Endometrial microvascular endothelial cells (primary cell): ENCODE measurements around the gene RDX. TPM values are rescaled to one million over a fixed set of nuclear protein-coding genes. Genes with fewer than 3 reads are reported as not detected.

Experiments
- in situ Hi-C: cut with HindIII; loops from 2 replicates; pipeline ENCODE4 v1.10.0; 2017; ENCODE audit warnings: low sequenced_read_pairs, low pct_unique_long_range_greater_than_20kb; ENCODE audit errors: inconsistent ontology term
- total RNA-seq: library from RNA; depleted of rRNA; stranded (reverse); fragments of >200 nt; gene quantifications from one replicate; pipeline ENCODE4 v1.2.3, GENCODE V29; 2015; ENCODE audit errors: inconsistent ontology term

The RDX gene
- total RNA-seq, 1 donor from 2014 or later = 63.9 TPM

GRCh38 chr11:110185121-110185591, 111.3 kb downstream of the RDX start:
- in situ Hi-C loops = no loop called here

GRCh38 chr11:110184456-110184855, 112.0 kb downstream of the RDX start:
- in situ Hi-C loops = no loop called here

DNA sequence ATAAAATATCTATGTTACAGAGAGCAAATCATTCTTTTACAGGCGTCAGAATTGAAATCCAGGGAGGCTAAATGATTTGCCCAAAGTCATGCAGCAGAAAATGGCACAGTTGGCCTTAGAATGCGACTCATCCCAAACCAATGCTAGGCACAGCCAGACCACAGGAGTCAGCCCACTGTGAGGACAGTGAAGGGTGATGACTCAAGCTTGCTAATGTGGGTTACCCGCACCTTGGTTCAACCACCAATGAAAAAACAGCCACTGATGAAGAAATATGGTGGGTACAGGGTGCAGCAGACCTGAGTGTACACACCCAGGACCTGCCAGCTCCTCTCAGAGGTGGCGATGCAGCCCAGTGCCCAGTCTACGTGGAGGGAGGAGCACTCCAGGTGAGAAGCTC, 113.5 kb downstream of the RDX start:
- in situ Hi-C loops = no loop called here

DNA sequence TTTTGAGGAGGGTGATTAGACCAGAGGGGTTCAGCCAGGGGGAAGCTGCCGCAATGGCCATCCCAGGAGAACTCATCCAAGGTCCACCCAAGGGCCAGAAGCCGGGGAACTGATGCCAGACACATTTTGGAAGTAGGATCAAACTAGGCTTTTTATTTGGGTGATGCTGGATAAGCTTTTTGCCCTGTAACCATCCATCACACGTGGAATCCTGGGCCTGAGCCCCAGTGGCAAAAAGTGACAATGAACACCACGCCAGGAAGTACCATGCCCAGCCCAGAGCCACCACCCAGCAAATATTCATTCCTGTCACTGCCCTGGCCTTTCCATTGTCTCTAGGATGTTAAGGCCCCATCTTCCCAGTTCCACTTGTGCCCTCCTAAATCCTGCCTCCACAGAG, 117.3 kb downstream of the RDX start:
- in situ Hi-C loops = no loop called here

DNA sequence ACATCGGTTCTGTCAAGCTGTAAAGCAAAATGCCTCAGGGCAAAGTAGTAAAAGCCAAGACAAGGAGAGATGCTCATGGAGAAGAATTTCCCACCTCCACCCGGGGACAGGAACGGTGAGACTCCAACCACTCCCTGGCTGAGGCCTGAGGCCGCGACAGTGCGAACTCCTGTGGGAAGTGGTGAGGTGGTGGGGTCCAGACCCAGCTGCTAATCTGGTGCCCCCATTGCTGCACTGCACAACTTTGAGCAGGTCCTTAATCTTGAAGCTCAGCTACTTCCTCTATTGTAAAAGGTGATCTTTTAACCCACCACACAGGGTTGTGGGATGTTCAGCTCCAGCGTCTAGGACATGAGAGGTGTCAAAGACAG, 119.3 kb downstream of the RDX start:
- in situ Hi-C loops = no loop called here

DNA sequence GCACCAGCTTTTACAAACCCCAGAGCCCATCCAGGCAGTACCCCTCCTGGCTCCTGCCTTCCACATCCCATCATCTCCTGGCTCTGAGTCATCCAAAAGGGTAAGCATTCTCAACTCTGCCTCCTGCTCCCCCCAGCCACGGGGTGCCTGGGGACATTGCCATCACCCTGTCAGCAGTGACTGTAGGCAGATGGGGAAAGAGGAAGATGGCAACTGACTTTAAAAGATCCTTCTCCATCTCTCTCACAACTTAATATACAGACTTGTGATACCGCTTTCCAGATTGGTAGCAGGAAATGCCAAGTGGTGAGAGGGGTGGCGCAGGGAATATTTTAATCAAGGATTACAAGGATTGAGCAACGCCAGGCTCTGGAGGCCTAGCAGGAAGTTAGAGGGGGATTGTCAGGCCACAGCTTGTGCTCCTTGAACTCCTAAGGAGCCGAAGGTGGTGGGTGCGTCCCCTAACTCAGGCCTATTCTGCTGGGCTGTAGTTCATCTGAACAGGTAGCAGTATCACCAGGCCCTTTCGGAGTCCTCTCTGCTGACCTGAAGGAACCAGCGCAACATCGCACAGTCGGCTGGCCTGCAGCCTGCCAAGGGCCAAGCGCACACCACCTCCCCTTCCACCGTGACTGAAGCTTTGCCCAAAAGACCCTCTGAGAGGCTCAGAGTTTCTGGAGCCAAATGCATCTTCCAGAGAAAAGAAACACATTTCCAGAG, 119.9 kb downstream of the RDX start:
- in situ Hi-C loops = no loop called here

DNA sequence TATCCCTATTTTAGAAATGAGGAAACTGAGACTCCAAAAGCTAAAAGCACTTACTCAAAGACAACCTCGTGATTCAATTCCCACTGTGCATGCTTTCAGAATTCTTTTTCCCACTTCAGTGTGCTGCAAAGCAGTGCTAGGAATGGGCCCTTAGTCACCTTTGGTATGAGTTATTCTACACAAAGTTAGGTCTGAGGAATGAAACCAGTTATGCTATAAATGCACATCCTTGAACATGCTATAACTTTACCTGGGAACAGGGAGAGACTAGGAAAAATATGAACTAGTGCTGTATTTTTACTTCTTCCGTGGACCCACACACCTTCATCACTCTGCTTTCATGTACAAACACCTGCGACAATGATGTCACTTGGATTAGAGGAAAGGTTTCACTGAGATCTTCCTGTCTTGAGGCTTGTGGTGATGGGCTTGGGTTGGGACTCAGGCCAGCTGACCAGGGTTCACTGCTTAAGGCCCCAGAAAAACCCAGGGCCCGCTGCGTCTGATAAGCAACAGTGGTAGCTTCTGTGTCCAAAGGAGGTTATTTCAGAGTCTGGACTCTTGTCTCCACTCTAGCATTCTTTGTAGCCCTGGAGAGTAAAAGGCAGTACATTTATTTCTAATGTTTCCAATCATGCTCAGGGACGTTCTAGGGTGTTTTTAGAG, 121.6 kb downstream of the RDX start:
- in situ Hi-C loops = no loop called here

DNA sequence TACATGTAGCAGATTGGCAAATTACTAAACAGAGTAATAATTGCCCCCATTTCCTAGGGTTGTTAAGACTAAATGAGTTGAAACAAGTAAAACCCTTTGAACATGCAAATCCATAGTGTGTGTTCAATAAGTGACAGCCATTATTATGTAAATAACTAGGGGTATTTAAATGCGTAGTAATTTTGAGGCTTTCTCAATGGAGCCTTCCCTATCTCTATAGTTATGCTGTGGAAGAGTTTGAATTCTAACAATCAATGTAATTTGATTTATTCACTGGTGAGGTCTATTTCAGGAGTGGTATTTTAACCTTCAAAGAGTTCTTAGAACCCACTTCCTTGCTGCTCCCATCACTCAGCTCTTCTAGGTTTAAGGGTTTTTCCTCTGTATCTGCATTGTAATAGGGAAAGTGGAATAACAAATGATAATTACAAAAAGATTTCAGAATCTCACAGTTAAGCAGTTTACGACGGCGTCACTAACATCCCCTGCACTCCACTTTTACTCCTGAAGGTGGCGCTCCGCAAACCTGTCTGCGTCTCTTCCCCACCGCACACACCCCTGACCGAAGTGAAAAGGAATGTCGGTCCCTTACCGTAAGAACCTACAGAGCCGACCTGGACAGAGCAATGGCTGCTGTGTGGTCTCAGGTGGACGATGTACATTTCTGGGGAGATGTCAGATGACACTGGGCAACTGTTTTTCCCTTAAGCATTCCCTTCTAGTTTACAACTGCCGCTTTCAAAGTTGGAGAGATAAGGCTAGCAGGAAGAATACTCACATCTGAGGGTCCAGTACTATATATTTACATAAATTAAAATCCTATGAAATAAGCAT, 122.4 kb downstream of the RDX start:
- in situ Hi-C loops = no loop called here

- in situ Hi-C loops = no loop called here
Measured at GRCh38 chr11:110172468-110173065, 123.8 kb downstream of the RDX start.

GRCh38 chr11:110169738-110170137, 126.7 kb downstream of the RDX start:
- in situ Hi-C loops = no loop called here

GRCh38 chr11:110168033-110168803, 128.2 kb downstream of the RDX start:
- in situ Hi-C loops = no loop called here

DNA sequence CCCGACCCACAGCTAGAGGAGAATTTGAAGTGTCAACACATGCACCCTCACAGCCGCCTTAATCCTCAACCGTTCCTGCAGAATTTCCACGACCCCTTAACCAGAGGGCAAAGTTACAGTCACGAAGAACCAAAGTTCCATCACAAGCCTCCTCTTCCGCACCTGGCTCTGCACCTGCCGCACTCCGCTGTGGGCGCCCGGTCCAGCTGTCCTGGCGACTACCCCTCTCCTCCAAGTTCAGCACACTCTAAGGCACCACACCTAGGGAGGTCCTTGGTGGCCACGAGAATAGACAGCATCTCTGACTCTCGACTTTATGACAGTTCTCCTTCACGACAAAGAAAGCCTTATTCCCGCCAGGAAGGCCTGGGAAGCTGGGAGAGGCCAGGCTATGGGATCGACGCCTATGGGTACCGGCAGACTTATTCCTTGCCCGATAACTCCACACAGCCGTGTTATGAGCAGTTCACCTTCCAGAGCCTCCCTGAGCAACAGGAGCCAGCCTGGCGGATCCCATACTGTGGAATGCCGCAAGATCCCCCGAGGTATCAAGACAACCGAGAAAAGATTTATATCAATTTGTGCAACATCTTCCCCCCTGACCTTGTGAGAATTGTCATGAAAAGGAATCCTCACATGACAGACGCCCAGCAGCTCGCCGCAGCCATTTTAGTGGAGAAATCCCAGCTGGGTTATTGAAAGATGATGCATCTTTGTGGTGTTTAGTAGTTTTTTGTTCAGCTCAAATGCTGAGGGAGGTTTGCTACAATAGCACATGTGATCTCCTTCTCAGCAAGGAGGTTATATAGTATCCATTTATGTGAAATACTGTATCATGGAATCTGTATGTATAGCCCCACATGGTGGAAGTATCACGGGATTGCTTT, 131.1 kb downstream of the RDX start:
- in situ Hi-C loops = no loop called here

DNA sequence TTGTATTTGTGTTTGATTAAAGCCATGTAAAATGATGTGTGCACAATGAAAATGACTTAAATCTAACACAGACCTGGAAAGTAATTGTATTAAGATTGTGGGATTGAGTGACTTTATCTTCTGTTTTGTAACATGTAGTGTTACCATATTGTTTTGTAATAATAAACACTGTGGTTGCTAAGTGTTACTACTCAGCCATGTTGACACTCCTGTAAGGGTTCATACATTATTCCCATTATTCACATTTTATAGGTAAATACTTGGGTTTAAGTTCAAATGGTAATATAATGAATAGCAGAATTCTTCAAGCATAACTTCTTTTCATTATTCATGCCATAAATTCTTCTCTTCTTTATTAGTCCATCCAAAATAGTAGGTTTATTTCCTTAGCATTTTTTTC, 134.2 kb downstream of the RDX start:
- in situ Hi-C loops = no loop called here

DNA sequence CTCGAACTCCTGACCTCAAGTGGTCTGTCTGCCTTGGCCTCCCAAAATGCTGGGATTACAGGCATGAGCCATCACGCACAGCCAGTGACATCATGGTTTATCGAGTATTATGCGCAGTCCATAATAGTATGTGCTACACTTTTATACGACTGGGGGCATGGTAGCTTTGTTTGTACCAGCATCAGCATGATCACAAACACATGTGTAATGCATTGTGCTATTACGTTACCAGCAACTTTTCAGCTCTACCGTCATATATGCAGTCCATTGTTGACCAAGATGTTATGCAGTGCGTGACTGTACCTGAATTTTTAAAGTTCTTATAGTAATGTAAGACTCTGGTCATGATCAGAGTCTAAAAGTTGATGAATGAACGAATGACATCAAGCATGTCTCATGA, 135.4 kb downstream of the RDX start:
- in situ Hi-C loops = no loop called here

GRCh38 chr11:110160437-110160836, 136.0 kb downstream of the RDX start:
- in situ Hi-C loops = no loop called here

GRCh38 chr11:110160016-110160415, 136.4 kb downstream of the RDX start:
- in situ Hi-C loops = no loop called here

DNA sequence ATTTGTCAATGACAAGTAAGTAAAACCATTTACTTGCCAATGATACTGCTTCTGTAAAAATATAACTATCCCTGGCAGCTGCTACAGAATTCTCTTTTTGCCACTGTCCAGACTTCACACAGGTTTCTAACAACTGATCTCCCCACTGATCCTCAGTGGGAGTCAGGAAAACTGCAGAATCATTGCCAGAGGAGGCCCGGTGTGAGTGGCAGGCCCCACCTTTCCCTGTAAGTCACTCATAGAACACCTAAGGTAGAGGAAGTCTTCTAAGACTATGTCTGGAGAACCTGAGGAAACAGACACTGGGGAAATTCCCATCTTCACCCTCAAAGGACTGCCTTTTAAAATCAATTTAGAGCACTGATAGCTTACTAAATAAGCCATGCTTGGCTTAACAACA, 136.9 kb downstream of the RDX start:
- in situ Hi-C loops = no loop called here
